NK-92 (cell line): ENCODE data around the gene KYAT1.
"Not testable (repeated sequence)": the region's sequence is repeated elsewhere in the genome, so short reads cannot be mapped to it uniquely, and the experiment has no call there.

ENCODE experiments used
- DNase-seq: peaks from one replicate; lab custom pipeline; 2025; ENCODE audit not compliant: unreplicated experiment; lab: John Stamatoyannopoulos, UW

Gene KYAT1

DNA sequence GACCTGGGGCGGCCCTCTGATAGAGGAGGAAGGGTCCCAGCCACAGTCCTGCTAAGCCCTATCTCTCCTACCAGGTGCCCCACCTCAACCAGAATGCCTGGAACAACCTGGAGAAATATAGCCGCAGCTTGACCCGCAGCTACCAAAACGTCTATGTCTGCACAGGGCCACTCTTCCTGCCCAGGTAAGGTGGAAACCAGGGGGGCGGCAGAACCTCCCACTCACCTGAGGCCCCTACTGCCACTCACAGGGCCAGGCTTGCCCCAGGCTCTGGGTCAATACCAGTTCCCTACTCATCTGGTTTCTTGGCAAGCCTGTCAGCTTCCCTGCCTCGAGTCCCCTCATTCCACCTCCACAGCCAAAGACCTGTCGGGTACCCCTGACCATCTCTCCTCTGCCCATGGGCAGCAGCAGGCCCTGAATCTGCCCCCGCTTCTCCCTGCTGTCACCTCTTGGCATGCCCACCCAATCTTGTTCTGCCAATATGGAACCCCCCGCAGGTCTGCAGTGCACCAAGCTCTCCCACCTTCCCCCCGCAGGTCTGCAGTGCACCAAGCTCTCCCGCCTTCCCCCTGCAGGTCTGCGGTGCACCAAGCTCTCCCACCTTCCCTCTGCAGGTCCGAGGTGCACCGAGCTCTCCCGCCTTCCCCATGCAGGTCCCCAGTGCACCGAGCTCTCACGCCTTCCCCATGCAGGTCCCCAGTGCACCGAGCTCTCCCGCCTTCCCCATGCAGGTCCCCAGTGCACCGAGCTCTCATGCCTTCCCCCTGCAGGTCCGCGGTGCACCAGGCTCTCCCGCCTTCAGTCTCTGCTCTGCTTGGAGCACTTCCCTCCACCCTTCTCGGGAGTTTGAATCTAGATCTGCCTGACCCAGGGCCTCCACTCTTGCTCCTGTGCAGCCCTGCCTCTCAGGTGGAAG, 60.8 kb downstream of the KYAT1 start:
- no peak for DNase-seq

DNA sequence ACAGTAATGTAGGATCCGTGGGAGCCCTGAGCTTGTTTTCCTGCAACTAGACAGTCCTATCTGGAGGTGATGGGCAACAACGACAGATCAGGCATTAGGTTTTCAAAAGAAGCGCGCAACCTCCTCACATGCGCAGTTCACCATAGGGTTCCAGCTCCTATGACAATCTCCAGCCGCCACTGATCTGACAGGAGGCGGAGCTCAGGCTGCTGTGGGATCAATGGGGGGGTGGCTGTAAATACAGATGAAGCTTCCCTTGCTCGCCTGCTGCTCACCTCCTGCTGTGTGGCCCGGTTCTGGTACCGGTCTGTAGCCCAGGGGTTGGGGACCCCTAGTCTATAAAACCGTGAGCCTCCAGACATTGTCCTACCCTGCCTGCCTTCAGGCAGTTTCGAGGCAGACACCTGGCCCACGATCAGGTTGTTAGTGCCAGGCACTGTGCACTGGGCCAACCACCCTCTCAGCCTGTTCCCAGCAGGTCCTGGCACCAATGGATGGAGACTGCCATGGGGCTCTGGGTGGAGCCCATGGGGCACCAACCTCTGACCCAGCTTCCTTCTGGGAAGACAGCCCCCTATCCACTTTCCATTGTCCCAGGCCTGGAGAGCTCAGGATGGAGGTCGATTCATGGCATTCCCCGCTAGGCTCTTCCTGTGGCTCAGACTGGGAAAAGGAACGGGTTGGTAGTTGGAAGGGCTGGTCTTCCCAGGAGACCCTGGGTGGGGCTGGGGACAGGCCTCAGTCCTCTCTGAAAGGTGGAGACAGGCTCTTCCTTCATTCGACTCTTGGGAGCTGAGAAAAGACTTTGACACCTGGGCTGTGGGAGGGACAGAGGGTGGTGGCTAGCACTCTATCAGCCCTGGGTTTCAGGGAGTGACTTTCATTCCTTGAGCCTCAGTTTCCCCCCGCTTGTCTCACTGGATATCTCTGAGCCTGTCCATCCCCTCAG, 61.8 kb downstream of the KYAT1 start:
- no peak for DNase-seq

DNA sequence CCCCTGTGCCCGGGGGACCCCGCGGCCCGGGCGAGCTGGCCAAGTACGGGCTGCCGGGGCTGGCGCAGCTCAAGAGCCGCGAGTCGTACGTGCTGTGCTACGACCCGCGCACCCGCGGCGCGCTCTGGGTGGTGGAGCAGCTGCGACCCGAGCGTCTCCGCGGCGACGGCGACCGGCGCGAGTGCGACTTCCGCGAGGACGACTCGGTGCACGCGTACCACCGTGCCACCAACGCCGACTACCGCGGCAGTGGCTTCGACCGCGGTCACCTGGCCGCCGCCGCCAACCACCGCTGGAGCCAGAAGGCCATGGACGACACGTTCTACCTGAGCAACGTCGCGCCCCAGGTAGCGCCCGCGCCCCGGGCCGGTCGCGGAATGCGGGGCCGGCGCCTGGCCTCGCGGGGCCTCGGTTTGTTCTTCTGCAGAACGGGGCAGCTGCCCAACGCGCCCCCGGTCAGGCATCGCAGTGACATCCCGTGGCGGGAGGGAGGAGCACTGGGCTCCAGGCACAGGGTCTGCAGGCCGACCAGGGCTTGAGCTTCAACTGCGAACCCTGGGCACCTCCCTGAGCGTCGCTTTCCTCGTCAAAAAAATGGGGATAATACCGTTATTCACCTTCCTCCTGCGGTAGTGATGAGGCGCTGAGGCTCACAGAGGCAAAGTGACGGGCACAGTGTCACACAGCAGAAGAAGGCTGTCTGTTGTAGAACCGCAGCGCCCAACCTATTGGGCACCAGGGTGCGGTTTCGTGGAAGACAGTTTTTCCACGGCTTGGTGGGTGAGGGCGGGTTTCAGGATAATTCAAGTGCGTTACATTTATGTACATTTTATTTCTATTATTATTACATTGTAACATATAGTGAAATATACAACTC, 62.7 kb downstream of the KYAT1 start:
- DNase-seq: no peak

DNA sequence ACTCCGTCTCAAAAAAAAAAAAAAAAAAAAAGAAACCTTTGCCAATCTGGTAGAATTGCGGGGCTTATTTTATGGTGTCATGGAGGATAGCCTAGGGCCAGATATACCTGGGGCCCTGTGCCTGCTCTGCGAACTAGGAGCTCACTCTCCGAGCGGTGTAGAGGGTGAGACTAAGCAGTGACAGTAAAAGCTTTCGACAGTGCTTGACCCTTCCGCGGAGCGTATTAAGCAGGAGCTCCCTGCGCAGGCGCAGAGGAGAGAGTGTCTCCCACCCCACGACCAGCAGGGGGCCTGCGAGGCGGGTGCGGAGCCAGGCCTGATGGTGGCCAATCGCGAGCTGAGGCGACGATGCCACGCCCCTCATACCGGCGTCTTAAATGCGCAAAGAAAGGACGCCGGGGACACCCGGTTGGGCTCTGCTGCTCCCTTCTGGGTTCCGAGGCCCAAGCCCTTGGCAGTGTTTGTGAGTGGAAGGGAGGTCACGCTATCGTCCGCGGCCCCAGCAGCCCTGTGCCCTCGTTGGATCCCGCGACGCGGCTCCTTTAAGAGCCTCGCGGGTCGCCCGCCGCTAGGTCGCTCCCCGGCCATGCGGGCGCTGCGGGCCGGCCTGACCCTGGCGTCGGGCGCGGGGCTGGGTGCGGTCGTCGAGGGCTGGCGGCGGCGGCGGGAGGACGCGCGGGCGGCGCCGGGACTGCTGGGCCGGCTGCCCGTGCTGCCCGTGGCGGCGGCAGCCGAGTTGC, 63.5 kb downstream of the KYAT1 start, which contains the start of gene ENDOG:
ENDOG (plus strand) TSS at position 402 of the 740 bp plus-strand sequence; CDS start at position 587, 185 bp downstream.
- DNase-seq: peak; percentile 82

DNA sequence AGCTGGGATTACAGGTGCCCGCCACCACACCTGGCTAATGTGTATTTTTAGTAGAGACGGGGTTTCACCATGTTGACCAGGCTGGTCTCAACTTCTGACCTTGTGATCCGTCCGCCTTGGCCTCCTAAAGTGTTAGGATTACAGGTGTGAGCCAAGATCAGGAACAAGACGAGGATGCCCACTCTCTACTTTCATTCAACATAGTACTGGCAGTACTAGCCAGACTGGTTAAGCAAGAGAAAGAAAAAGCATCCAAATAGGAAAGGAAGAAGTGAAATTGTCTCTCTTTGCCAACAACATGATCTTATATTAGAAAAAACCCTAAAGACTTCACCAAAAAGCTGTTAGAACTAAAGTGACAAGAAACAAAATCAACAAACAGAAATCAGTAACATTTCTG, 70.9 kb downstream of the KYAT1 start:
- no peak for DNase-seq

DNA sequence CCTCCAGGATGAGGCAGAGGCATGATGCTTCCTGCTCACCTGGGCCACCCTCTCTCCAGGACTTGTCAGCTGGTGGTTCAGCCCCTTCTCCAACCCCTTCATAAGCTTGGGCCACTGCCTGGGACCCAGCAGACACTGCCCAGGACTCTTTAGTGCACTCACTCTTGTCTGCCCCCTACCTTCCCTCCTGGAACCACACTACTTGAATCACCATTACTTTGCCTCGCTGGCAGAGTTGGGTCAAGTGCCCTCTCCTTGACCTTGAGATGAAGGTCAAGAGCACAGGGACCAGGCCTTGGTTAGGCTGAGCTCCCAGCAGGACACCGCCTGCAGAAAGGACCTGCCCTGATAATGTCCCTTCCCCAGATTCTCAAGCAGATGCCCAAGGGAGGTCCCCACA, 71.9 kb downstream of the KYAT1 start:
- DNase-seq: no peak

DNA sequence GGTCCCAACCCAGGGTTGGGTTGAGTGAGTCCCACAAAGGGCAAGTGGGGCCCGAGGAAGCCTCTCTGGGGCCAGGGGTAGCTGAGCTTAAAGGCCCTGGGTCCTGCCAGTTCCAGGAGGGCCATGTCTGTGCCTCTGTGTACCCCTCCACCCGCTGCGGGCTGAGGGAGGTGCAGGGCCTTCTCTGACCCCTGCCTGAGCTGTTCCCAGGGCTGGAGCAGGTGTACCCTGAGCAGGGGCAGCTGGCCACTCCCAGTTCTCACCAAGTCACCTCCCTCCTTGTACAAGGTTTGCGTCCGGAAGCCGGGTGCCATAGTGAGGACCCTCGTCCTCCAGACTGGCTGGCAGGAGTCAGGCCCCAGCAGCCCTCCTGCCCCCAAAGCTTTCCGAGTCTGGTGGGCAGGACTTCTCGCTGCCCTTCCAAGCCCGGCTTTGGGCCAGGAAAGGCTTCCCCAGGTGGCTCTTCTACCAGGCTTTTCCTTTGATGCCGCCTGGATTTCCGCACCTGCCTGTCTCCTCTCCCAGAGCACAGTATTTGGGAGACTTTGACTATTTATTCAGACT, 72.6 kb downstream of the KYAT1 start:
- DNase-seq: no peak

DNA sequence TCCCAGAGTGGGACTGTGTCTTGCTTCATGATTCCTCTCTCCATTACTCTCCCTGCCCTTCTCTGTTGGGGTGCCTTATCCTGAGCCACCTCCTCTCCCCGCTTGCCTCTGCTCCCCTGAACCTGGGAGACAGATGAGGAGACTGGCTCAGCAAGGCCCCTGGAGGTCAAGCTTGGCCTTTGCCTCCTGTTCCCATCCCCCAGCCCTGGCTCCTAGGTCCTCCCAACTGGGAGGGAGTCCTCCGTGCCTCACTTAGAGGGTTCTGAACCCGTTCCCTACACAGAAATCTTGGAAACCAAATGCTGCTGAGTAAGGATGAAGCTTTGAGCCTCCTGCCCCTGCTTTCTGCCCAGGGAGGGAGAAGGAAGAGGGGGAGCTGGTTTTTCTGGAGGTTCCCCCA, 73.2 kb downstream of the KYAT1 start:
- DNase-seq: no peak

DNA sequence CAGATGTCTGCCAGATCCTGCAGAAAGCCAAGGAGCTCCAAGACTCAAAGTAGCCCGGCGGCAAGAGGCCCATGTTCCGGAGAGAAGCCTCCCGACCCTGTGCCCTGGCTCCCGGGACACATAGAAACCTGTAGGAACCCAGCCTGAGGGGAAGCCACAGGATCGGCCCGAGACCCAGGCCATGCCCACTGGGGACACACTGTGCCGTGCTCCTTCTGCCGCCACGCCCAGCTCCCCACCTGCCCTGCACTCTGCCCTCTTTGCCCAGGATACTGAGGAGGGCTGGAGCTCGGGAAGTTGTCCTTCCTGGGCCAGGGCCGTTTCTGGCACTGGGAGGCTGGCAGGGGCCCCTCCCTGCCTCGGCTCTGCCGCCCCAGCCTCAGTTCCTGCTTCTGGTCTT, 73.9 kb downstream of the KYAT1 start:
- no peak for DNase-seq

DNA sequence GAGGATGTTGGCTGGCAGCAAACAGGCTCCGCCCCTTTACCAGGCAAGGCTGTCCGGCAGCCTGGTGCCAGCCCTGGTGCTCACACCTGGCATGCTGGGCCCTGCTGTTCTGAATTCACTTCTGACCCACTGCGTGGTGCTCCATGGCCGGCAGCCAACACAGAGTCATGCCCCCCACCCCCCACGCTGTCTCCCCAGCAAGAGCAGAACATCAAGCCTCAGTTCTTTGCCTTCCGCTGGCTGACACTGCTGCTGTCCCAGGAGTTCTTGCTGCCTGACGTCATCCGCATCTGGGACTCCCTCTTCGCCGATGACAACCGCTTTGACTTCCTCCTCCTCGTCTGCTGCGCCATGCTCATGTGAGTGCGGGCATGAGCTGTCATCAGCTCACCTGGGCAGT, 76.1 kb downstream of the KYAT1 start:
- DNase-seq: no peak

DNA sequence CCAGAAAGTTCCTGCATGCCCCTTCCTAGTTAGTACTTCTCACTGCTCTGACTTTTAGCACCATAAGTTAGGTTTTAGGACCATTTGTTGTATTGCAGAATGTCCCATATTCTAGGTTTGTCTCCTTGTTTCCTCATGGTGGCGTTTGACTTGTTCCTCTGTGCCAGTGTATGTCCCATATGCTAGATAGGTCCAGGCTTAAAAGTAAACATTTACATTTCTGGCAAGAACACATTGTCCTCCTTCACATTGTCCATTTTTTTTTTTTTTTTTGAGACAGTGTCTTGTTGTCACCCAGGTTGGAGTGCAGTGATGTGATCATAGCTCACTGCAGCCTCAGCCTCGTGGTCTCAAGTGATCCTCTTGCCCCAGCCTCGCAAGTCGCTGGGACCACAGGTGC, 79.3 kb downstream of the KYAT1 start:
- no peak for DNase-seq

DNA sequence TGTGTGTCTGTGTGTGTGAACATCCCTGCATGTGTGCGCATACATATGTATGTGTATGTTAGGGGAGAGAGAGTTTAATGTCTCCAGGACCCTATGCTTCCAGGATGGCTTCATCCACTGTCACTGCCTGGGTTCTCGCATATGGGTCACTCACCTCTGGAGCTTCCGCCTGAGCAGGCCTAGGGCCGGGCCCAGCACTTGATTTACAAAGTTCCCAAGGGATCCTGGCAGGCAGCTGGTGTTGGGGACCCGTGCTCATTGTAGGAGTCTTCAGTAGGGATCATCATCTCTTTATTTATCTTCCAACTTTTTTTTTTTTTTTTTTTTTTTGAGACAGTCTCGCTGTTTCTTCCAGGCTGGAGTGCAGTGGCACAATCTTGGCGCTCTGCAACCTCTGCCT, 81.7 kb downstream of the KYAT1 start:
- no peak for DNase-seq

DNA sequence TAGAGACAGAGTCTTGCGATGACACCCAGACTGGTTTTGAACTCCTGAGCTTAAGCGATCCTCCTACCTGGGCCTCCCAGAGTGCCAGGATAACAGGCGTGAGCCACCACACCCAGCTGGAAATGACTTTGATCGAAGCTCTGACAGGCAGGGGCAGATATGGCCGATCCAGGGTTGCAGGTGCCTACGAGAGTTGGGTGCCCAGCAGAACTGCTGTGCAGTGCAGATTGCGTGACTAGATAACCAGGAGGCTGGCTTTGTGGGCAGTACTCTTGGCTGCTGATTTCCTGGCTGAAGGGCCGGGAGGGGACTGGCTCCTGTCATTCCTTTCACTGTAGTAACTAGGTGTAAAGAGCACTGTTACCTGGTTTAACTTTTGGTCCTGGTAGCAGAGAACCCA, 82.9 kb downstream of the KYAT1 start:
- no peak for DNase-seq

DNA sequence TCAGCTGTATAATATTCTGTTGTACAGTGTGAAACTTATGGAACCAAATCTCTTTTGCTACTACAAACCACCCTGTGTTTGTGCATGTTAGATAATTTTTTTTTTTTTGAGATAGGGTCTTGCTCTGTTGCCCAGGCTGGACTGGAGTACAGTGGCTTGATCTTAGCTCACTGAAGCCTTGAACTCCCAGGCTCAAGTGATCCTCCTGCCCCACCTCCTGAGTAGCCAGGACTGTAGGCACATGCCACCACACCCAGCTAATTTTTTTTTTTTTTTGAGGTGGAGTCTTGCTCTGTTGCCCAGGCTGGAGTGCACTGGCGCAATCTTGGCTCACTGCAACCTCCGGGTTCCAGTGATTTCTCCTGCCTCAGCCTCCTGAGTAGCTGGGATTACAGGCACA, 86.8 kb downstream of the KYAT1 start:
- not testable (repeated sequence) for DNase-seq

DNA sequence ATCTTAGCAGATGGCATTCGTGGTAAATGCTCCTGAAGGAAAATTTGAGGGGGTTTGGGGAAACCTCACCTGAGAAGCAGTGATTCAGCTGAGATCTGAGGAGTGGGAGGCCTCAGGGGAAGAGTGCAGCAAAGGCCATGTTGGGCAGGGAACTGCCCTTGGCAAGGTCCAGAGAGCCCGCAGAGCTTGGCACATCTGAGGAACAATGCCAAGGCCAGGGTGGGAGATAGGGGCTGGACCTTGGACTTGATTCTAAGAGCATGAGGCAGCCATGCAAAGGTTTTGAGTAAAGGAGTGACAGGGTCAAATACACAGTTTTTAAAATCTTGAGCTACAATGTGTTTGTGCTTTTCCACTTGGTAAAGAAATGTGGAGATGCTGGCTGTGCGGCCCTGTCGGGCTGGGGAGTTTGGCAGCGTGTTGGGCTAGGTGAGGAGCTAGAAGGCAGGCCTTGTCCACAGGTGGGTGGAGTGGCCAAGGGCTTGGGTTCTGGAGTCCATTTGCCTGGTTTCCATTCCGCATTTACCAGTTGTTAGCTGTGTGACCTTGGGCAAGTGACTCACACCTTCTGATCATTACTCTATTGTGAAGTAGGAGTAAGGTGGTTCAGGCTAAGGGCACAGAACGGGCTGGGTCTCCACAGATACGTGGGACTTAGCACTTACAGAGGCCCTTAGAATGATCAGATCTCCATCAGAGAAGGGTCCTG, 88.6 kb downstream of the KYAT1 start:
- DNase-seq: no peak

DNA sequence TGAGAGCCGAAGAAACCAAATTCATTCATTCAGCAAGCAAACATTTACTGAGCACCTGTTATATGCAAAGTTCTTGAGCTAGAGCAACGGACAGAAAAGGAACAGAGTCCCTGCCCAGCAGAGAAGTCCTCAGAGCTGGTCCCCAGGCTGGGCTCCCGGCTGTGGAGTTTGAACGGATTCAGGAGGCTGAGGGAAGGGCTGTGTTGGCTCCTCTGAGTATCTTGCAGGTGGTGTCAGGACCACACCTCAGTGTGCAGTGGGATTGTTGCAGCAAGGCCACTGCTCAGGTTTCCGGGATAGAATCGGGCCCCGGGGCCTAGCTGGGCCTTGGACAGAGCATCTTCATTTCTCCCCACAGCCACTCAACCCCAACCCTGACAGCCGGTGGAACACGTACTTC, 89.6 kb downstream of the KYAT1 start:
- no peak for DNase-seq

DNA sequence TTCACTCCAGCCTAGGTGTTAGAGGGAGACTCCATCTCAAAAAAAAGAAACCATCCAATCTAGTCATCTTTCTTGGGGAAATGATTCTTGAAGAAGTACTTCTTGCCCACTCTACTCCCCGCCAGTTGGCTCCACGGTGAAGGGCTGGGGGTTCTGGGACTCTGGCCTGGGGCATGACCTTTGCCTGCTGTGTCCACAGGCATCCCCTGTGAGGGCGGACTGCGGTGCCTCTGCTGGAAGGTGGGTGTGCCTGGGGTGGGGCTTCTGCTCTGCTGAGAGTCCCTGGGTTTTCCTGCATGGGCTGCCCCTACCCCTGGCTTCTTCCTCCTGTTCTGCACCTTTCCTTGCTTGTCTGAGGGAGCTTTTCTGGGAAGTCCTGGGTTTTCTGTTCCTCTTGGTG, 91.2 kb downstream of the KYAT1 start:
- DNase-seq: no peak

DNA sequence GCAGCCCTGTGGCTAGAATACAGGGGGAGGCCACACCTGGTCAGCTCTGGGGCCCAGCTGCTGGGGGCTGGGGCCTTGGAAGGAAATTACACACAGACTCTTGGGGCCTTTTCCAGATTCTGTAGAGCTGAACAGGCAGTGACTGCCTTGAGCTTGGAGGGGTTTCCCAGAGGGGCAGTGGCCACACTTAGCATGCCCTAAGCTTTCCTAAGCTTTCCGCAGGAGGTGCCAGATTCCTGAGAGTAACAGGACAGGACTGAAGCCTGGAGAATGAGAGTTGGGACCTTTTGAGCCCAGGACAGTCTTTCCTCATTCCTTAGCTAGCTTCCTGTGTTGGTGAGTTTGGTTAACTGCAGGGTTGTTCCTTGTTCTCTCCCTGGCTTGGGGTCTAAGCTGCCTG, 93.3 kb downstream of the KYAT1 start:
- no peak for DNase-seq

DNA sequence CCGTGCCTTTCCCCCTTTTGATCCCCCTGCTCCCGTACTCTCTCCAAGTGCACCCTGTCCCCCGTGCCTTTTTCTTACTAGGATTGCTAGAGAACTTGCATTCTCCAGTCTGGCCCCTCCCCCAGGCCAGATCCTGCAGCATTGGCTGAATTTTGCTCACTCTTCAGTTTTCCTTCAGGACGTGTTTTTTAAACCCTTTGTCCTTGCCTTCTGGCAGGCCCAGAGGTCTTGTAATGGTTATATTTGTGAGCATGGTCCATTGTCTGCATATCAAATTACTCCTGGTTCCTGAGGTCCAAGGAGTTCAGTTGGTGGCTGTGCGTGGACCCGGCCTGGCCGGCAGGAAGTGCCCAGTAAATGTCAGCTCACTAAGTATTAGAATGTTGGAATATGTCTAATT, 94.1 kb downstream of the KYAT1 start:
- DNase-seq: no peak
